Osteoblast (primary cell): ENCODE data around the gene PIK3IP1. TPM values are rescaled to one million over a fixed set of nuclear protein-coding genes. Genes with fewer than 3 reads are reported as not detected.

ENCODE experiments used
- DNase-seq: peaks from one replicate; pipeline ENCODE4 v3.0.0; 2011; ENCODE audit warnings: low spot score, mixed read lengths; ENCODE audit not compliant: insufficient read length; ENCODE audit errors: missing footprints
- H2AFZ ChIP-seq: 2 replicates; pipeline ENCODE4 v1.6.0; 2011; ENCODE audit warnings: mild to moderate bottlenecking, low read length
- H3K27ac ChIP-seq: 2 replicates; pipeline ENCODE4 v1.5.1; 2011; ENCODE audit warnings: mild to moderate bottlenecking, low read depth, low read length, moderate library complexity
- H3K27me3 ChIP-seq: 2 replicates; pipeline ENCODE4 v1.6.0; 2012; ENCODE audit warnings: mild to moderate bottlenecking, control low read depth, inconsistent platforms, low read length, moderate library complexity; ENCODE audit not compliant: insufficient read depth
- H3K36me3 ChIP-seq: 2 replicates; pipeline ENCODE4 v1.5.1; 2011; ENCODE audit warnings: mild to moderate bottlenecking, low read length, control low read depth, moderate library complexity; ENCODE audit not compliant: insufficient read depth
- H3K4me1 ChIP-seq: 2 replicates; pipeline ENCODE4 v1.5.1; 2011; ENCODE audit warnings: mild to moderate bottlenecking, low read length, control low read depth, moderate library complexity; ENCODE audit not compliant: insufficient read depth
- H3K4me2 ChIP-seq: 2 replicates; pipeline ENCODE4 v1.6.0; 2011; ENCODE audit warnings: mild to moderate bottlenecking, low read length; ENCODE audit not compliant: insufficient read depth
- H3K4me3 ChIP-seq: fragments of 200-600 bp; sonication (generic); 3 replicates; pipeline ENCODE4 v1.5.1; 2012; ENCODE audit warnings: mild to moderate bottlenecking, low read length, inconsistent platforms; ENCODE audit not compliant: insufficient read depth
- H3K79me2 ChIP-seq: 2 replicates; pipeline ENCODE4 v1.6.0; 2012; ENCODE audit warnings: mild to moderate bottlenecking, low read length, control low read depth, inconsistent platforms; ENCODE audit not compliant: insufficient read depth
- H3K9me3 ChIP-seq: 2 replicates; pipeline ENCODE4 v1.5.1; 2011; ENCODE audit warnings: low read depth, low read length, control low read depth
- H4K20me1 ChIP-seq: 2 replicates; pipeline ENCODE4 v1.6.0; 2012; ENCODE audit warnings: mild to moderate bottlenecking, low read length, control low read depth; ENCODE audit not compliant: insufficient read depth
- total RNA-seq: library from RNA; depleted of rRNA; stranded (reverse); fragments of >200 nt; gene quantifications from 2 replicates; pipeline ENCODE4 v1.2.3, GENCODE V29; 2012
- TF ChIP-seq, protein P1 (sequence below): IDR thresholded peaks from 2 replicates; pipeline ENCODE4 v1.5.1; 2011; ENCODE audit warnings: mild to moderate bottlenecking, low read depth, low read length, moderate library complexity; ENCODE audit errors: extremely low read depth

Gene PIK3IP1
- total RNA-seq, 1 donor = 31.5 TPM

DNA sequence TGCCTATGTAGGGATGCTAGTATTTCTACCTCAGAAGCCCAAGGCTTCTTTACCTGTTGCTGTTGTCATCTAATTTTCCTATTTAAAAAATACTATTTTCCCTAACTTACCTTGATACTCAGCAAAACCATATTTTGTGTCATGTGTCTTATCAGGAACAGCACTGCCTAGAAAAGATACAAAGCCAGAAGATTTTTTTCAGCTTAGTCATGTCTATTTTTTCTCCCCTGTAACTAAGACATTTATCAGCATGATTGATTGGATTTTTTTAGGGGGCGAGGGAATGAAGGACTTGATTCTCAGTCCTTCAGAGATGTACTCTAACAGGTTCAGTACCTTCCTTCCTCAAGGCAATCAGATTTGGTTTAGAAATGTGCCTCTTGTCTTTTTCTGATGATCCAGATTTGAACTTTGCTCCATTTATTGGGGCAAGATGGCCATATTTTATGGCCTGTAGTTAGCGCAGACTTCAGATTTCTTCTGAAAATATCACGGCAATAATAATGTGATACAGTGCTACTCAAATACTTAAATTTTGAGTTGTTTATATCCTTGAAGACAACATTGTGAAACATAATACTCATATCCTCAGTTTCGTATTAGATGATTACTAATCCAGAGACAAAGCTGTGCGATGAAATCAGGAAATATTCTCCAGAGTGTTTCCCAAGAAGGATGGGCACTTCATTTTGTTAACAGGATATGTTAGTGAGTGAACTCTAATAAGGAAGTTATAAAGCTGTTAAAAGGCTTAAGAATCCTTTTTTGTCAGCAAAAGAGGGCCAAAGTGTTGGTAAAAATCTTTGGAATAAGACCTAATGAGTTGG is 3.8 kb upstream of the PIK3IP1 start:
- Histone ChIP-seq H4K20me1 (no peaks in the 10 kb centered on the region), H3K79me2 (no peaks in the 10 kb centered on the region), H3K4me3 (no peak overlapping the region), H3K36me3 (no peaks in the 10 kb centered on the region), H3K4me2 (no peak overlapping the region), H3K27ac (no peak overlapping the region), H2AFZ (peak overlapping the region; percentile 28), H3K27me3 (peaks cover 21% of the 10 kb centered on the region), H3K9me3 (no peaks in the 10 kb centered on the region), H3K4me1 (peaks cover 21% of the 10 kb centered on the region)
- no peak for DNase-seq
- TF ChIP-seq, protein P1, sequence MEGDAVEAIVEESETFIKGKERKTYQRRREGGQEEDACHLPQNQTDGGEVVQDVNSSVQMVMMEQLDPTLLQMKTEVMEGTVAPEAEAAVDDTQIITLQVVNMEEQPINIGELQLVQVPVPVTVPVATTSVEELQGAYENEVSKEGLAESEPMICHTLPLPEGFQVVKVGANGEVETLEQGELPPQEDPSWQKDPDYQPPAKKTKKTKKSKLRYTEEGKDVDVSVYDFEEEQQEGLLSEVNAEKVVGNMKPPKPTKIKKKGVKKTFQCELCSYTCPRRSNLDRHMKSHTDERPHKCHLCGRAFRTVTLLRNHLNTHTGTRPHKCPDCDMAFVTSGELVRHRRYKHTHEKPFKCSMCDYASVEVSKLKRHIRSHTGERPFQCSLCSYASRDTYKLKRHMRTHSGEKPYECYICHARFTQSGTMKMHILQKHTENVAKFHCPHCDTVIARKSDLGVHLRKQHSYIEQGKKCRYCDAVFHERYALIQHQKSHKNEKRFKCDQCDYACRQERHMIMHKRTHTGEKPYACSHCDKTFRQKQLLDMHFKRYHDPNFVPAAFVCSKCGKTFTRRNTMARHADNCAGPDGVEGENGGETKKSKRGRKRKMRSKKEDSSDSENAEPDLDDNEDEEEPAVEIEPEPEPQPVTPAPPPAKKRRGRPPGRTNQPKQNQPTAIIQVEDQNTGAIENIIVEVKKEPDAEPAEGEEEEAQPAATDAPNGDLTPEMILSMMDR = no peak

- Histone ChIP-seq H3K9me3 (no peaks in the 10 kb centered on the region), H3K27ac (no peak overlapping the region), H3K4me2 (no peak overlapping the region), H3K79me2 (no peaks in the 10 kb centered on the region), H2AFZ (no peak overlapping the region), H3K27me3 (peaks cover 14% of the 10 kb centered on the region), H3K4me3 (no peak overlapping the region), H4K20me1 (no peaks in the 10 kb centered on the region), H3K4me1 (peaks cover 24% of the 10 kb centered on the region), H3K36me3 (no peaks in the 10 kb centered on the region)
- no peak for DNase-seq
- TF ChIP-seq, protein P1 = no peak
Measured at GRCh38 chr22:31295360-31295759, 3.1 kb upstream of the PIK3IP1 start.

- no peaks in the 10 kb centered on the region for H3K79me2 ChIP-seq
- no peaks in the 10 kb centered on the region for H3K27me3 ChIP-seq
- H4K20me1 ChIP-seq = no peaks in the 10 kb centered on the region
- peak overlapping the region; percentile 95 for H2AFZ ChIP-seq
- no peaks in the 10 kb centered on the region for H3K9me3 ChIP-seq
- TF ChIP-seq, protein P1 = no peak
- peak overlapping the region; percentile 54 for H3K27ac ChIP-seq
- H3K36me3 ChIP-seq = peaks cover 7% of the 10 kb centered on the region
- DNase-seq = peak; percentile 82
- H3K4me1 ChIP-seq = peaks cover 24% of the 10 kb centered on the region
- peak overlapping the region; percentile 77 for H3K4me3 ChIP-seq
- H3K4me2 ChIP-seq = peak overlapping the region; percentile 100
Measured at GRCh38 chr22:31291481-31292235, 630 bp downstream of the PIK3IP1 start.
